Tibial nerve (tissue), 4 donors: ENCODE data around the gene MAPK10.

ENCODE experiments used
- CTCF ChIP-seq, 5 experiments: fragments of 200-600 bp in 3 of 5; fragments of 450-650 bp in 2 of 5; sonication (generic) in 3 of 5; IDR thresholded peaks; one replicate each; pipeline ENCODE4 v1.5.1; 2016 to 2019; ENCODE audit warnings: antibody characterized with exemption in 5 of 5, mild to moderate bottlenecking in 3 of 5, moderate library complexity in 2 of 5
- EP300 ChIP-seq, 2 donors: sonication (generic); formaldehyde crosslinking; IDR thresholded peaks; one replicate each; pipeline ENCODE4 v1.6.1; 2017; ENCODE audit warnings: antibody characterized with exemption in 2 of 2, mild to moderate bottlenecking in 1 of 2
- POLR2A ChIP-seq, 2 donors: fragments of 450-650 bp; IDR thresholded peaks; one replicate each; pipeline ENCODE4 v1.6.1; 2017; ENCODE audit warnings: antibody characterized with exemption in 2 of 2, mild to moderate bottlenecking in 2 of 2, moderate library complexity in 2 of 2

GRCh38 chr4:86096373-86096772 lies 263.5 kb downstream of the MAPK10 start:
- TF ChIP-seq POLR2A (IDR thresholded peaks at IDR 0.05) (no peak), CTCF (IDR thresholded peaks at IDR 0.05) (no peak), EP300 (IDR thresholded peaks at IDR 0.05) (no peak)
